Tongue (tissue), 2 donors: ENCODE measurements around the gene FKBP10. TPM values are rescaled to one million over a fixed set of nuclear protein-coding genes. Genes with fewer than 3 reads are reported as not detected.

Experiments used
- DNase-seq: peaks from one replicate; pipeline ENCODE4 v3.0.0-alpha.2; 2015
- total RNA-seq: library from RNA; depleted of rRNA; stranded (reverse); fragments of >200 nt; gene quantifications from one replicate; pipeline ENCODE4 v1.2.3, GENCODE V29; 2014

Gene FKBP10
- total RNA-seq, 1 donor from 2014 or later = 84.5 TPM

DNA sequence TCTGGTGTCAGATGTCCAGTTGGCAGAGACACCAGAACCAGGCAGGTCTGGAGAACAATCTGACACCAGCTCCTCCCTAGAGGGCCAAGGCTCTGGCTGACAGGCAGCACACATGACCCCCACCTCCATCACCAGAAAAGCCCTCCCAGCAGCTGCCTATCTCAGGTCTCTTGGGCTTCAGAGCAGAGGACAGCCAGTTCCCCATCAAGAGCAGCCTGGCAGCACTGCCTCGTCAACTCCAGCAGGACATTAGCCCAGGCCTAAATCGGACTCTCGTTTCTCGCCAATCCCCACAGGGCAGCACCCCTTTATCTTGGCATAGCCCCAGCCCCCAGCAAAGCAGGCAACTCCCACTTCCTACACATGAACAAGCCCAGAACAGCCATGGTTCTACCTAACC is 30.7 kb upstream of the FKBP10 start:
- no peak for DNase-seq

GRCh38 chr17:41784207-41784744 is 28.5 kb upstream of the FKBP10 start:
- DNase-seq = no peak

GRCh38 chr17:41785091-41785858 is 27.5 kb upstream of the FKBP10 start:
- peak; percentile 78 for DNase-seq

- DNase-seq = peak; percentile 53
These were observed 27.0 kb upstream of the FKBP10 start for GRCh38 chr17:41785859-41786226.

DNA sequence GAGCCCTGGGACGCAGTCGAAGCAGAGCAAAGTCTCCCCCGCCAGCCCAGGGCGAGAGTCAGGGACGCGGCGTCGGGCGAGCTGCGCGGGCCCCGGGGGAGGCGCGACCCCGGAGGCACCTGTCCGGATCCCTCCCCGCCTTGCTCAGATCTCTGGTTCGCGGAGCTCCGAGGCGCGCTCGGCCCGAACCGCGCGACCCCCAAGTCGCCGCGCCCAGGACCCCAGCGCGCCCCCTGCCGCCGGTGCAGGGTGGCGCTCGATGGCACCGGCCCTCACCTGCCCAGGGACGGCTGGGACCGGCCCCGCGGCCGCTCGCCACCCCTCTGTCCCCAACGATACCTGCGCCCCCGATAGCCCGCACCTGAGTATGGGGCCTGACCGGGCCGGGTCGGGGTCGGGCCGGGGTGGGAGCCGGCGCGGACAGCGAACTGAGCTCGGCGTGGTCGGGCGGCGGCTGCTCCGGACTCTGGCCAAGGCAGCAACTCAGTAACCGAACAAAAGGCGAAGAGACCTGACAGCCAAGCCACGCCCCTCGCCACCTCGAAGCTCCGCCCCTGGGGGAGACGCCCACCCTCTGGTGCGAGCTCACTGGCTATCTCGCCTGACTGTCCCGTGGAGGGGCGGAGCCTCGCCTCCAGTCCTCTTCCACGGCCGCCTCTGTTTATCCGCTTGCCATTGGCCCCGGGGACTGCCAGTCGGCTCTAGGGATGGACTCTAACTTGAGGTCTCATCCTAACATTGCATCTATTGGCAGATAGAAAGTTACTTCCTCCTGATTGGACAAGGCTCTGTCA is 26.4 kb upstream of the FKBP10 start, which contains the start of gene JUP:
JUP (minus strand) TSS at position 485 of the 794 bp plus-strand sequence. CDS start 14,857 bp downstream, outside the sequence.
- peak; percentile 99 for DNase-seq

- no peak for DNase-seq
These were observed 25.8 kb upstream of the FKBP10 start for GRCh38 chr17:41787021-41787418.

DNA sequence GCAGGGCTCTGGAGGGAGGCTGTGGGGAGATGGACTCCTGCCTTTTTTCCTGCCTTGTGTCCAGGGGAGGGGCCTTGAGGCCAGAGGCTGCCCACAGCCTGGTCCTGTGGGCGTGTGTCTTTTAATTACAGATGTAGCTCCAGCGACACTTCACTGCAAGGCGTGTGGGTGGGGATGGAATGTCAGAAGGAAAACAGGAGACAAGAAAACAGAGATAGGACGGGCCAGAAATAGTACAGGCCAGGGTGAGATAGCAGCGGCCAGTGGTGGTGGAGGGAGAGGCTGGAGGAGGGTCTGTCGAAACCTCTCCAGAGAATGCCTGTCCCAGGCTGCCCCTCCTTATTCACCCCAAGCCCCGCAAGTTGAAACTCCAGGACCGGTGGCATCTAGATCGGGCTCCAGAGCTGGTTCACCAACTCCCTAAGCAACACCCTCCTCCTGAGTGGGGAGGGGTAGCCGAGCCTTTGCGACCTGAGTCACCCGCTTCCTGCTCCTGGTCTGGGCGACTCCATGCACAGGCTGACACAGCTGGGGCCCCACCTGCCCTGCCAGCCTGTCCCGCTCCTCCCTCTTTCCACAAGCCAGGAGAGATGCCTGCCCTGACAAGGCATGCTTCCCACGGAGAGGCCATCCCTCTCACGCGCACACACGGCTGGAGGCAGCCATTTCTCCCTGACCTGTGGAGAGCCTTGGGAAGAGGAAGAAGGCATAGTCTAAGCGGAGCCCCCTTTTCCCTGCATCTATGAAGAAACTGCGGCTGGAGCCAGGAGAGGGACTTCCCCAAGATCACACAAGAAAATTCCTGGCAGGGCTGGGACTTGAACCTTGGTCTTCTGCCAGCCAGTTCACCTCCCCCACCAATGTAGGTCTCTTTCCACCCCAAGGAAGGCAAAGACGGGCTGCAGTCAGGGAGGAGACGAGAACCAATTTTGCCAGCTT is 19.7 kb upstream of the FKBP10 start:
- DNase-seq = peak; percentile 58

DNA sequence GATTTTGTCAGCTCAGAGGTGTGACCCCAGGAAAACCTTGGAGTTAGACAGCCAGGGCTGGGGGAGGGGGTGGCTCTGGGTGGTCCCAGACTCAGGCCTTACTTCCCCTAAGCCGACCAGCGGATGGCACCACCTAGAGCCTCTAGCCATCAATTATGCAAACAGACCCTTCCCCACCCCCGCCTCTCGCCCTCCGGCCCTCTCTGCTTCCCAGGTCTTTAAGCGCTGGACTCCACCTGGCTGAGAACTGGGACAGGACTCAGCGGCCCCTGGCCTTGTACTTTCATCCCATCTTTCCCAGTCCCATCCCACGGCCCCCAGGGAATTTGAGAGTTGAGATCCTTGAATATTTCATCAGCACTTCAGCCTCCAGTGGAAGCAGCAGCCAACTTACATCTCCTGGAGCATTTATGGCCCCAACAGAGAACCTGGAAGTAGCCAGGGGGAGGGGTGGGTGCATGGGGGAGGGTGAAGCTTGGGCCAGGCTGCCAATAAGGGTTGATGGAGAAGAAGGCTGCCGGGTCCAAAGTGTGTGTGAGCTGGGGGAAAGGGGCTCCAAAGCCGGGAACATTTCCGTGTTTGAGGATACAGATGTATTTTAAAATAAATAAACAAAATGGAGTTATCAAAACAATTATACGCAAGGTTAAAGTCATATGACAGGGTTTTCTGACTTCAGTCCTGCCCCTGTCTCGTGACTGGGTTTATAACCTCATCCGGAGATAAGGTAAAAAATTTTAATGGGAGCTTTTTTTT is 18.8 kb upstream of the FKBP10 start:
- no peak for DNase-seq

- no peak for DNase-seq
These were observed 18.2 kb upstream of the FKBP10 start for GRCh38 chr17:41794540-41794975.

- no peak for DNase-seq
These were observed 16.5 kb upstream of the FKBP10 start for GRCh38 chr17:41796121-41796895.

GRCh38 chr17:41797377-41797776 is 15.4 kb upstream of the FKBP10 start:
- DNase-seq = no peak

DNA sequence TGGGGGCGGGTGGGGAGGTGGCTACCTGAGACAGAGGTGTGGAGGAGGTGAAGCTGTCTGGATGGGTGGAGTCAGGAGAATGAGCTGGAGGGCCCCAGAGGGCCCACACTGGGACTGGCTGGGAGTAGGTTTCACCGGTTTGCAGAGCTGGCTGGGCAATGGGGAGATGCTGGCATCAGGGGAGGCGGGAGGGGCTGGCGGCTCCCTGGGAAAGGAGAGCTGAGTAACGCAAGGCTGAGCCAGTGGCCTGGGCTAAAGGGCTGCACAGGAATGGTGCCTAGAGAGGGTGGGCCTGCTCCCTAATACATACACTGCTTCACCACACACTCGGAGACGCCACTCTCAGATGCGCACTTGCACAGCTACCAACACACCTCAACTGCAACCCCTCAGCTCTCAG is 13.4 kb upstream of the FKBP10 start:
- no peak for DNase-seq

DNA sequence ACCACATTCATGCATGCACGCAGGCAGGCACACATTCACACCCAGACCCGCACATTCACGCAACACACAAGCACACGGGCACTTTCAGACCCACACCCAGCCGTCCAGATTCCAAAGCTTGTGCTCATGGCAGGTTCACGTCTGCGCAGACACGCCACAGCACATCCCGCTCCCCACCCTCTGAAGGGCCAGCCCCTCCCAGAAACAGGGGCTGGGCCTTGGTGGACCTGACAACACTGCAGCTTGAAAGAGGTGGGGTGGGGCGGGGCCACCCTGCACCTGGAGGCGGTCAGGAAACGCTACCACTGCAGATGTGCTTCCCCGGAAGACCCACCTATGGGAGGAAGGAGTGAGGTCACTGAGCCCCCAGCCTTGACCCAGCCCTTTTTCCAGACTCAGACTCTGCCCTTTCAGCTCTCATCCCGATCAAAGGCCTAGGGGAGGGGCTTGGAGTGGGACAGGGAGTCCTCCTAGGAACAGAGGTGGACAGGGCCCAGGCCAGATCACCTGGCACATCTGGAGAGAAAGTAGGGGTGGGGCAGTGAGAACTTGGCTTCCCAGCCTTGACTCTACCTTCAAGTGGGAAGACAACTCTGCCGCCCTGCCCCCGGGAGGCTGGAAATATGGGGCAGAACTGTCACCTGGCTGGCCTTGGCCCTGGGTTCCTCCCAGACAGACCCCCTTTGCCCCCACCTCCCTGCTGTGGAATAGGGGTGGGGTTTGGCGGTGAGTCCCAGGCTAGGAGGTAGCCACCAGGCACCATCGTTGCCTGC is 12.0 kb upstream of the FKBP10 start:
- peak; percentile 79 for DNase-seq

GRCh38 chr17:41801374-41802271 is 11.2 kb upstream of the FKBP10 start:
- DNase-seq = peak; percentile 93

DNA sequence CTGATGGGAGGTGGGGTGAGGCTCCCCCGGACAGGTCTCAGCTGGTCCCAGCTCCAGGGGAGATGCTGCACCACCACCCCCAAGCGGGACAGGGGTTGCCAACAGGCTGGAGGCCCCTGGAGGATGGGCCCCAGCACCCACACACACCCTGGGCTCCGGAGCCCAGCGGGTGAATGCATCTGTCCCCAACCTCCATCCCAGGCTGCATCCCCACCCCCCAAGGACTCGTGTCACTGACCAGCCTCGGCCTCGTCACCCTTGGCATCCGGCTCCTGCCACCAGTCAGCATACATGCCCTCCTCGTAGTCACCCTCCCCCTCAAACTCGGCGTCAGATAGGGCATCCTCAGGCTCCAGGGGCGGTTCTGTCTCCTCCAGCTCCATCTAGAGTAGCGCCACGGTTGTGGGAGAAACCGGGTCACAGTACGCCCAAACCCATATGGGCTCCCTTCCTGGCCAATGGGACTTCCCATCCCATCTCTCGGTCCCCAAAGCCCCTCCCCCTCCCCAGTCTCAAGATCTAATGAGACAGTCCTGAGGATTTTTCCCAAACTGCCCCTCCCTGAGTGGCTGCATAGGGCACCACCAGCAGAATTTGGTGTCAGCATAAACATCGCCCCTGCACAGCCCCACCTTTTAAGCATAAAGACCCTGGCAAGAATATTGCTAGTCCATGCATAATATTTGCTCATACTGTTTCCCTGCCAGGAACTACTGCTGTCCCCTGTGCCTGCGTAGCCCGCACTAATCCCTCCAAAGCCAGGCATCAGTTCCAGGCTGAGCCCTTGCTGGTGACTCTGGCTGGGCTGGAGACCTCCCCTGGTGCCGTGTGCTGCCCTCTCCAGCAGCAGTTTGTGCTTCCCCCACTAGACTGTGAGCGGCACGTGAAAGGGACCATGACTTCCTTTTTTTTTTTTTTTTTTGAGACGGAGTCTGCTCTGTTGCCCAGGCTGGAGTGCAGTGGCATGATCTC is 9.5 kb upstream of the FKBP10 start:
- peak; percentile 40 for DNase-seq

- DNase-seq = no peak
These were observed 5.9 kb upstream of the FKBP10 start for GRCh38 chr17:41806685-41807445.
